T-helper 1 cell treated with Interleukin-12 subunit alpha and Interleukin-12 subunit beta and Interleukin-4 antibody, amounts not matched to agents 30 ng/mL and 1 ng/mL, for 36 hours (primary cell): ENCODE results near the gene PTPRCAP. TPM values are rescaled to one million over a fixed set of nuclear protein-coding genes. Genes with fewer than 3 reads are reported as not detected.
"Not testable (repeated sequence)": the region's sequence is repeated elsewhere in the genome, so short reads cannot be mapped to it uniquely, and the experiment has no call there.

ENCODE experiments used
- intact Hi-C: fragments of 100-400 bp; cut with micrococcal nuclease; formaldehyde crosslinking; loops from one replicate; pipeline ENCODE4 v1.15.1; 2024
- total RNA-seq: library from RNA; stranded (reverse); gene quantifications from 2 replicates; pipeline ENCODE4 v1.2.3, GENCODE V29; 2022

The PTPRCAP gene
- total RNA-seq, 1 donor from 2014 or later, result 428 TPM

DNA sequence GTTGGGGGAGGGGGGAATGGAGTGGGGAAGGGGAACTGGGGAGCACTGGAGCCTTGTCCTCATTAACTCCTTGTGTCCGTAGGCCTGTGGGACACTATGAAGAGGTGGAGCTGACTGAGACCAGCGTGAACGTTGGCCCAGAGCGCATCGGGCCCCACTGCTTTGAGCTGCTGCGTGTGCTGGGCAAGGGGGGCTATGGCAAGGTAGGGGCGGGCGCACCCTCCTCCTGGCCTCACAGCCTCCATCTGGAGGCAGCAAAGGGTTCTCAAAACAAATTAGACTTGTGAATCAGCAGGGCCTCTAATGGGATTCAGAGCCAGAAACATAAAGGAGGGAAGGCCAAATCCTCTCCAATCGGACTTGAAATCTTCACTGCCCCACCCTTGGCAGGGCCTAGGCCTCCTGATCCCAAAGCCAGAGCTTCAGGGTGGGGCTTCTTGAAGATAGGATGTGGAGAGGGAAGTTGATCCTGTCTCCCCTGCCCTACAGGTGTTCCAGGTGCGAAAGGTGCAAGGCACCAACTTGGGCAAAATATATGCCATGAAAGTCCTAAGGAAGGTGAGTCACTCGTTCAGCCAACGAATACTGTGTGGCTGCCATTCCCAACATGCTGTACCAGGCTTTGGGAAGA, 8.3 kb downstream of the PTPRCAP start:
- intact Hi-C loops, result no loop called here

DNA sequence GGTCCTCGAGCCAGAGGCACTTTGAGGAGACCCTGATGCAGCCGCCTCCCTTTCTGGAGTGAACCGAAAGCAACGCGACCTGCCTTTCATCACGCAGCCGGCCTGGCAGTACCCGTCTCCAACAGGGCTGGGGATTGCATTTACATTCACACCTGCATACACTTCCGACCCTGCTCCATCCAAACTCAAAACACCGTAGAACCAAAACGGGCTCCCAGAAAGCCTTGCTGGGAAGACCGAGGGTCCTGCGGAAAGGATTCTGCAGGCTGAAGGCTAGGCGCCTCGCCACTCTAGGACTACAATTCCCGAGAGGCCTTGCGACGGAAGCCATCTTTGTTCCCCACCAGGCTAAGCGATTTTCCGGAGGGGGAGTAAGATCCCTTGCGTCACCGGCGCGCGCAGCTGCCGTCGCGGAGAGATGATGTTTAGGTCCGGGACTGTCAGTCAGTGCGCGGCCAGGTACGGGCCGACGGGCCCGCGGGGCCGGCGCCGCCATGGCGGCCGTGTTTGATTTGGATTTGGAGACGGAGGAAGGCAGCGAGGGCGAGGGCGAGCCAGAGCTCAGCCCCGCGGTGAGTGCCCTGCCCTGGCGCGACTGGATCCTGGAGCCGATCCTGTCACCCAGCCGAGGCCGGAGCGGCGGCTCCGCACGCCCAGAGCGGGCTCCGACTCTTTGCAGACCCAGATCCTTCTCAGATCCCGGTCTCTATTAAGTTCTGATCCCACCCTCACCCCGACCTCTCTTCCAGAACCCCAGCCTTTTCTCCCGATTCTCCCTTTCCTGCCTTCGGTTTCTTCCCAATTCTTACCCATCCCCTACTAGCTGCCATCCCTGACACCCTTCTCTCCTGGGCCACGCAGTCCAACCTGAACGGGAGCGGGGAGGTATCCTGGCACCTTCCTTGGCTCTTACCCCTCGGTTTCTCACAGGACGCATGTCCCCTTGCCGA, 9.2 kb downstream of the PTPRCAP start, which contains the start of gene RPS6KB2:
RPS6KB2 (plus strand) TSS at position 443 of the 950 bp plus-strand sequence; CDS start at position 495, 52 bp downstream.
- intact Hi-C loops, result loop anchor here (1.0 kb wide), 7 partner anchors 8 to 80 kb away; partner anchors contain the start of genes CDK2AP2, POLD4 and TMEM134

DNA sequence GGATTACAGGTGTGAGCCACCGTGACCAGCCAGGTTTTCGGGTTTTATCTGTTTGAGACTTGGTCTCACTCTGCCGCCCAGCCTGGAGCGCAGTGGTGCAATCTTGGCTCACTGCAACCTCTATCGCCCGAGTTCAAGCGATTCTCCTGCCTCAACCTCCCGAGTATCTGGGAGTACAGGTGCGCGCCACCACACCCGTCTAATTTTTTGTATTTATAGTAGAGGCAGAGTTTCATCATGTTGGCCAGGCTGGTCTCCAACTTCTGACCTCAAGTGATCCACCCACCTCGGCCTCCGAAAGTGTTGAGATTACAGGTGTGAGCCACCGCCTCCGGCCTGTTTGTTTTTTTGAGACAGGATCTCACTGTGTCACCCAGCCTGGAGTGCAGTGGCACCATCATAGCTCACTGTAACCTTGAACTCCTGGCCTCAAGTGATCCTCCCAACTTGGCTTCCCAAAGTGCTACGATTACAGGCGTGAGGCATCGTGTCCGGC, 10.1 kb downstream of the PTPRCAP start:
- intact Hi-C loops, result not testable (repeated sequence)

- intact Hi-C loops, result no loop called here
Observed at GRCh38 chr11:67423891-67424613, 13.4 kb downstream of the PTPRCAP start.

DNA sequence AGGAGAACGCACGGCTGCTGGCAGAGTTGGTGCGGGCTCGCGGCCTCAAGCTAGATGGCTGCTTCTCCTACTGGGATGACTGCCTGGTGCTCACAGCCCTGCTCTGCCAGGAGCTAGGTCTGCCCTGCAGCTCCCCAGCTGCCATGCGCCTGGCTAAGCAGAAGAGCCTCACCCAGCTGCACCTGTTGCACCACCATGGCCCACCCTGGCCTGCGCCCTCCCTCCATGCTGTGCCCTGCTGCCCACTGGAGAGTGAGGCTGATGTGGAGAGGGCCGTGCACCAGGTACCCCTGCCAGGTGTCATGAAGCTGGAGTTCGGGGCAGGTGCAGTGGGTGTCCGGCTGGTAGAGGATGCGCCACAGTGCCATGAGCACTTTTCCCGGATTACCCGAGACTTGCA, 14.0 kb downstream of the PTPRCAP start:
- intact Hi-C loops, result no loop called here

GRCh38 chr11:67422891-67423290, 14.6 kb downstream of the PTPRCAP start:
- intact Hi-C loops, result no loop called here

DNA sequence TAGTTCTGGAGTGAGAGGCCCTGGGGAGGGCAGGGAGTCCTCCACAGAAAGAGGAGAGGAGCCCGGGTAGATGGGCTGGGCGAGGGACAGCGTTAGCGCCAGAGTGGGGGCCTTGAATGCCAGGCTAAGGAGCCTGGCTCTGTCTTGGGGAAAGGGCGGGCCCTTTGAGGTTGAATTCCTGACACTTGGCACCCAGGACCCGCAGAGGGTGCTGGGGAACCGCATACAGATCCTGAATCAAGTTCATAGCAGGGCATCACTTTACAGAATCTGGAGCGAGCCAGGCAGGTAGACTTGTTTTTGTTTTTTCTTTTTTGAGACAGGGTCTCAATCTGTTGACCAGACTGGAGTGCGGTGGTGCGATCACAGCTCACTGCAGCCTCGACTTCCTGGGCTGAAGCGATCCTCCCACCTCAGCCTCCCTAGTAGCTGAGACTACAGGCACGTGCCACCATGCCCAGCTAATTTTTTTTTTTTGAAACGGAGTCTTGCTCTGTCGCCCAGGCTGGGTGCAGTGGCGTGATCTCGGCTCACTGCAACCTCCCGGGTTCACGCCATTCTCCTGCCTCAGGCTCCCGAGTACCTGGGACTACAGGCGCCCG, 16.0 kb downstream of the PTPRCAP start:
- intact Hi-C loops, result loop anchor here (1.0 kb wide), 4 partner anchors 18 to 87 kb away; partner anchors contain the start of genes AIP, CDK2AP2 and TMEM134

DNA sequence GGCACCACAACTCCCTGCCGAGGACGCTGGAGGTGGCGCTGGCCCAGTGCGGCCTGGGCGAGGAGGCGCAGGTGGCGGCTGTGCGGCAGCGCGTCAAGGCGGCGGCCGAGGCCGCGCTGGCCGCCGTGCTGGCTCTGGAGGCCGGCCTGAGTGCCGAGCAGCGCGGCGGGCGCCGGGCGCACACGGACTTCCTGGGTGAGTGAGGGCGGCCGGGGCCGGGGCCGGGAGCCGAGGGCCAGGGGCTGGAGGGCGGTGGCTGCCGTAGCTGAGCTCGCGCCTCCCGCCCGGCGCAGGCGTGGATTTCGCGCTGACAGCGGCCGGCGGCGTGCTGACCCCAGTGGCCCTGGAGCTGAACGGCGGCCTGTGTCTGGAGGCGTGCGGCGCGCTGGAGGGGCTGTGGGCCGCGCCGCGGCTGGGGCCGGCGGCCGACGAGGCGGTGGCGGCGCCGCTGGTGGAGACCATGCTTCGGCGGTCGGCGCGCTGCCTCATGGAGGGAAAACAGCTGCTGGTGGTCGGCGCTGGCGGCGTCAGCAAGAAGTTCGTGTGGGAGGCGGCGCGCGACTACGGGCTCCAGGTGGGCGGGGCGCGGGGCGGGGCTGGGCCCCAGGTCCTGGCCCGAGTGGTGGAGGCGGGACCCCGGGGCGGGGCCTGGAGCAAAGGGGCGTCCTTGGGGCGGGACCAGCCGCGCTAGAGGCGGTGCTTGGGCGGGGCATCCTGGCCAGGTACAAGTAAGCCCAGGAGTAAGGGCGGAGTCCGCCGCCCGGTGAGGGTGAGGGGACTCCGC, 16.6 kb downstream of the PTPRCAP start:
- intact Hi-C loops, result loop anchor here (1.0 kb wide), 4 partner anchors 18 to 87 kb away; partner anchors contain the start of genes AIP, CDK2AP2 and TMEM134

GRCh38 chr11:67420147-67420645, 17.3 kb downstream of the PTPRCAP start:
- intact Hi-C loops, result no loop called here

DNA sequence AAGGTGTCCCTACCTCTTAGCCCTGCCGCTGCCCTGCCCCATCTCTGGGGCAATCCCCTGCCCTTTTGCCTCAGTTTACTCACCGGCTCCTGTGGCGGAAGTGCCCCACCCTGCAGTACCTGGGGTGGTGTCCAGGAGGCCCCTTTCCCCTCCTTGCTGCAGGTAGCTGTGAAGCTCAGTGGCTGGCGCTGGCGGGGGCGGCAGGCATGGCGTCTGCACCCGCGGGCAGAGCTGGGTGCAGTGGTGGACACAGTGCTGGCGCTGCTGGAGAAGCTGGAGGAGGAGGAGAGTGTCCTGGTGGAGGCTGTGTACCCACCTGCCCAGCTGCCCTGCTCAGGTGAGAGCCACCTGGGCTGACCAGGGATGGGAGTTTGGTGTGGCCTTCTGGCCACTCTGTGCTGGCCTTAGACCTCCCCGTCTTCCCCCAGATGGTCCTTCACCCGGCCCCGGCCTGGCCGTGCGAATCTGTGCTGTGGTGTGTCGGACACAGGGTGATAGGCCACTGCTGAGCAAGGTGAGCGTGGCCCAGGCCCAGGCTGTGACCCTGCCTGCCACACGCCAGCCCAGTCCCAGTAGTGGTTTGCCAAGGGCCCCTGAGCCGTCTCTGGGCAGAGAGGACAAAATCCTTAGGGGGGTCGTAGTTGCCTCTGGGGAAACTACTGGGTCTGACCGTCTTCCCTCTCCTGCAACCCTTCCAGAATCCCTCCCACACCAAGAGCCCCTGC, 18.0 kb downstream of the PTPRCAP start:
- intact Hi-C loops, result no loop called here

- intact Hi-C loops, result no loop called here
Observed at GRCh38 chr11:67418476-67419281, 18.8 kb downstream of the PTPRCAP start.

- intact Hi-C loops, result no loop called here
Observed at GRCh38 chr11:67417425-67417824, 20.1 kb downstream of the PTPRCAP start.

GRCh38 chr11:67416416-67417335, 20.8 kb downstream of the PTPRCAP start:
- intact Hi-C loops, result no loop called here

- intact Hi-C loops, result no loop called here
Observed at GRCh38 chr11:67415501-67416304, 21.8 kb downstream of the PTPRCAP start, which contains the start of gene CARNS1. CARNS1 (plus strand) TSS chr11:67415678; CDS start chr11:67416200, 522 bp downstream.

GRCh38 chr11:67413266-67413849, 24.1 kb downstream of the PTPRCAP start:
- intact Hi-C loops, result no loop called here
